HG03108 (cell line): Measurements from ENCODE around the gene KCNQ1.

Source experiments
- ATAC-seq: cut with Tn5 transposase; IDR thresholded peaks from one replicate; pipeline ENCODE4 v1.9.1; 2021; ENCODE audit warnings: moderate library complexity; ENCODE audit not compliant: unreplicated experiment

Gene KCNQ1

GRCh38 chr11:2752204-2752770 lies 307.5 kb downstream of the KCNQ1 start:
- no peak for ATAC-seq

- no peak for ATAC-seq
These were observed 308.1 kb downstream of the KCNQ1 start for GRCh38 chr11:2752923-2753322.

- no peak for ATAC-seq
These were observed 309.2 kb downstream of the KCNQ1 start for GRCh38 chr11:2754008-2754407.

- ATAC-seq = no peak
These were observed 310.3 kb downstream of the KCNQ1 start for GRCh38 chr11:2755071-2755470.

- ATAC-seq = no peak
These were observed 313.9 kb downstream of the KCNQ1 start for GRCh38 chr11:2758751-2759150.

GRCh38 chr11:2759228-2760195 lies 314.7 kb downstream of the KCNQ1 start:
- no peak for ATAC-seq

- ATAC-seq = no peak
These were observed 315.5 kb downstream of the KCNQ1 start for GRCh38 chr11:2760196-2760871.

- ATAC-seq = no peak
These were observed 316.6 kb downstream of the KCNQ1 start for GRCh38 chr11:2761131-2762030.

GRCh38 chr11:2762031-2762380 lies 317.2 kb downstream of the KCNQ1 start:
- no peak for ATAC-seq

- no peak for ATAC-seq
These were observed 317.6 kb downstream of the KCNQ1 start for GRCh38 chr11:2762451-2762850.

- no peak for ATAC-seq
These were observed 319.2 kb downstream of the KCNQ1 start for GRCh38 chr11:2763984-2764383.

GRCh38 chr11:2765491-2765890 lies 320.7 kb downstream of the KCNQ1 start:
- no peak for ATAC-seq

GRCh38 chr11:2766166-2766565 lies 321.4 kb downstream of the KCNQ1 start:
- ATAC-seq = no peak

- ATAC-seq = no peak
These were observed 322.3 kb downstream of the KCNQ1 start for GRCh38 chr11:2767071-2767470.

- ATAC-seq = no peak
These were observed 323.0 kb downstream of the KCNQ1 start for GRCh38 chr11:2767801-2768200.

- ATAC-seq = no peak
These were observed 323.9 kb downstream of the KCNQ1 start for GRCh38 chr11:2768471-2769408.

- ATAC-seq = no peak
These were observed 324.7 kb downstream of the KCNQ1 start for GRCh38 chr11:2769409-2770095.

GRCh38 chr11:2770096-2770751 lies 325.4 kb downstream of the KCNQ1 start:
- no peak for ATAC-seq
